DOHH2 (cell line): ENCODE measurements around the gene PTRHD1.

Experiments used
- H3F3A ChIP-seq: fragments of 200-600 bp; sonication (generic), shearing (Covaris generic); 2 replicates; pipeline ENCODE4 v1.6.0; 2016; ENCODE audit warnings: antibody characterized with exemption, mild to moderate bottlenecking; ENCODE audit not compliant: control insufficient read depth, insufficient read depth
- H3K27ac ChIP-seq: fragments of 200-600 bp; sonication (generic); 2 replicates; pipeline ENCODE4 v1.5.1; 2014; ENCODE audit warnings: low read depth, mild to moderate bottlenecking, low read length, moderate library complexity
- H3K27me3 ChIP-seq: fragments of 200-600 bp; sonication (generic); 2 replicates; pipeline ENCODE4 v1.6.1; 2014; ENCODE audit warnings: mild to moderate bottlenecking, low read length, mixed read lengths; ENCODE audit not compliant: control insufficient read depth
- H3K36me3 ChIP-seq: fragments of 200-600 bp; sonication (generic); 2 replicates; pipeline ENCODE4 v1.6.1; 2014; ENCODE audit warnings: mild to moderate bottlenecking, low read length, moderate library complexity, mixed read lengths; ENCODE audit not compliant: control insufficient read depth
- H3K4me1 ChIP-seq: fragments of 200-600 bp; sonication (generic); 2 replicates; pipeline ENCODE4 v1.6.1; 2014; ENCODE audit warnings: mild to moderate bottlenecking, low read length, mixed read lengths; ENCODE audit not compliant: control insufficient read depth
- H3K4me2 ChIP-seq: fragments of 200-600 bp; sonication (generic); 2 replicates; pipeline ENCODE4 v1.6.0; 2014; ENCODE audit warnings: mild to moderate bottlenecking, low read length, moderate library complexity
- H3K4me3 ChIP-seq: fragments of 200-600 bp; sonication (generic); 2 replicates; pipeline ENCODE4 v1.5.1; 2014; ENCODE audit warnings: mild to moderate bottlenecking, low read length, mixed read lengths
- H3K79me2 ChIP-seq: fragments of 200-600 bp; sonication (generic); 2 replicates; pipeline ENCODE4 v1.6.1; 2014; ENCODE audit warnings: mild to moderate bottlenecking, low read length, mixed read lengths; ENCODE audit not compliant: control insufficient read depth
- H3K9me2 ChIP-seq: fragments of 200-600 bp; sonication (generic); replicated peaks from 2 replicates; pipeline ENCODE4 v1.6.1; 2014; ENCODE audit warnings: mild to moderate bottlenecking, low read length, mixed read lengths; ENCODE audit not compliant: control insufficient read depth
- H3K9me3 ChIP-seq: fragments of 200-600 bp; sonication (generic); 2 replicates; pipeline ENCODE4 v1.6.1; 2014; ENCODE audit warnings: antibody characterized with exemption, low read length, mixed read lengths; ENCODE audit not compliant: control insufficient read depth, insufficient read depth
- H4K20me1 ChIP-seq: fragments of 200-600 bp; sonication (generic); 2 replicates; pipeline ENCODE4 v1.6.0; 2014; ENCODE audit warnings: low read depth, mild to moderate bottlenecking, antibody characterized with exemption, low read length, moderate library complexity; ENCODE audit not compliant: control insufficient read depth, insufficient read depth
- EZH2phosphoT487 ChIP-seq: fragments of 200-600 bp; sonication (generic); IDR thresholded peaks from 2 replicates; pipeline ENCODE4 v1.6.1; 2017; ENCODE audit warnings: borderline replicate concordance, mild to moderate bottlenecking, antibody characterized with exemption, low read length, moderate library complexity, mixed read lengths
- TF ChIP-seq, protein P1 (sequence below): fragments of 200-600 bp; sonication (generic); IDR thresholded peaks from one replicate; pipeline ENCODE4 v1.5.1; 2014; ENCODE audit warnings: antibody characterized with exemption, mild to moderate bottlenecking, low read depth, low read length; ENCODE audit not compliant: poor library complexity, severe bottlenecking

PTRHD1 gene

DNA sequence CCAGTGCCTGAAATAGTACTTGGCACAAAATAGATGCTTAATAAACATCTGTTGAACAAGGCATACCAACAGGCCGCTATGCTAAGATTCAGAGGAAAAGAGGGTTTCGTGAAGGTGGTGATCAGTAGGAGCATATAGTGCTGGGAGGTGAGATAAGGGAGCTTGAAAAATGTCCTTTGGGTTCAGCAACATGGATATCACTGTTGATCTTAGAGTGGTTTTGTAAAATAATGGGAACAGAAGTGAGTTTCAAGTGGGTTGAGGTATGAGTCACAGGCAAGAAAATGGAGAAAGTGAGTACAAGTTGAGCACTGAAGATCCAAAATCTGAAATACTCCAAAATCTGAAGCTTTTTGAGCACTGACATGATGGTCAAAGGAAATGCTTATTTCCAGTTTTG is 4.5 kb upstream of the PTRHD1 start:
- TF ChIP-seq, protein P1, sequence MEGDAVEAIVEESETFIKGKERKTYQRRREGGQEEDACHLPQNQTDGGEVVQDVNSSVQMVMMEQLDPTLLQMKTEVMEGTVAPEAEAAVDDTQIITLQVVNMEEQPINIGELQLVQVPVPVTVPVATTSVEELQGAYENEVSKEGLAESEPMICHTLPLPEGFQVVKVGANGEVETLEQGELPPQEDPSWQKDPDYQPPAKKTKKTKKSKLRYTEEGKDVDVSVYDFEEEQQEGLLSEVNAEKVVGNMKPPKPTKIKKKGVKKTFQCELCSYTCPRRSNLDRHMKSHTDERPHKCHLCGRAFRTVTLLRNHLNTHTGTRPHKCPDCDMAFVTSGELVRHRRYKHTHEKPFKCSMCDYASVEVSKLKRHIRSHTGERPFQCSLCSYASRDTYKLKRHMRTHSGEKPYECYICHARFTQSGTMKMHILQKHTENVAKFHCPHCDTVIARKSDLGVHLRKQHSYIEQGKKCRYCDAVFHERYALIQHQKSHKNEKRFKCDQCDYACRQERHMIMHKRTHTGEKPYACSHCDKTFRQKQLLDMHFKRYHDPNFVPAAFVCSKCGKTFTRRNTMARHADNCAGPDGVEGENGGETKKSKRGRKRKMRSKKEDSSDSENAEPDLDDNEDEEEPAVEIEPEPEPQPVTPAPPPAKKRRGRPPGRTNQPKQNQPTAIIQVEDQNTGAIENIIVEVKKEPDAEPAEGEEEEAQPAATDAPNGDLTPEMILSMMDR: no peak
- no peak for TF ChIP-seq EZH2phosphoT487
- Histone ChIP-seq H3K9me3 (peaks cover 8% of the 10 kb centered on the region; the same call in 1 of the 2 replicates), H3K27ac (no peak overlapping the region), H3K36me3 (peaks cover 68% of the 10 kb centered on the region), H4K20me1 (no peaks in the 10 kb centered on the region), H3K4me3 (no peak overlapping the region), H3K9me2 (no peaks in the 10 kb centered on the region), H3K79me2 (peaks cover 74% of the 10 kb centered on the region), H3K4me2 (no peak overlapping the region), H3K27me3 (no peaks in the 10 kb centered on the region), H3K4me1 (peaks cover 15% of the 10 kb centered on the region), H3F3A (no peaks in the 10 kb centered on the region)

DNA sequence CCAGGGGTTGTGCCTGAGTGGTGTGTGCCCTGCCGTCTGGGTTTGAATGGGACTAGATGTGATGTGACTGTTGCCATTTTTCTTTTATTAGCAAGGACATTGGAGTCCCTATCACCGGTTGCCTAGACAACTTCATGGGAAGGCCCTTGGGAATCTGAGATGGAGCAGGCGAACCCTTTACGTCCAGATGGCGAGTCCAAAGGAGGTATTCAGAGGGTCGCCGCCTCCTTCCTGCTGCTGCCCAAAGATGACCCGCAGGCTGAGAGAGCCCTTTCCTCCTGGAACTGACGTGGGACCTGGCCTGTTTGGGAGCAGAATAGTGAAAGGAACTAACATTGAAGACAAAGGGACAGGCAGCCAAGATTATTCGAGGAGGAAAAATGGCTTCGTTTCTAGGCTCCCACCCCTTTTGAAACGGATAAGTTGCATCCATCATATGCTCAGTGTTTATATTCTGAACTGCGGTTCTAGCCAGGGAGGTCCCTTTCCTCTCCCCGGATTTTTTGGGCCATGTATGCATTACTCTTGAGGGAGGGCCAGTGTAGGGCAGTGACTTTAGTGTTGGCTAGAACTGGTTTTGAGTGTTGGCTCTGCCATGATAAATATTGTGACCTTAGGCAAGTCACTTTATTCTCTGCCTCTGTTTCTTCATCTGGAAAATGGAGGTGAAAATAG is 707 bp upstream of the PTRHD1 start:
- TF ChIP-seq, protein P1: no peak
- TF ChIP-seq EZH2phosphoT487: no peak
- Histone ChIP-seq H3K9me3 (no peaks in the 10 kb centered on the region), H4K20me1 (no peaks in the 10 kb centered on the region), H3F3A (no peaks in the 10 kb centered on the region), H3K4me1 (peaks cover 37% of the 10 kb centered on the region), H3K79me2 (peaks cover 59% of the 10 kb centered on the region), H3K27ac (peak overlapping the region; percentile 83), H3K9me2 (no peaks in the 10 kb centered on the region), H3K36me3 (peaks cover 56% of the 10 kb centered on the region), H3K4me2 (peak overlapping the region; percentile 97), H3K4me3 (peak overlapping the region; percentile 97), H3K27me3 (no peaks in the 10 kb centered on the region)

DNA sequence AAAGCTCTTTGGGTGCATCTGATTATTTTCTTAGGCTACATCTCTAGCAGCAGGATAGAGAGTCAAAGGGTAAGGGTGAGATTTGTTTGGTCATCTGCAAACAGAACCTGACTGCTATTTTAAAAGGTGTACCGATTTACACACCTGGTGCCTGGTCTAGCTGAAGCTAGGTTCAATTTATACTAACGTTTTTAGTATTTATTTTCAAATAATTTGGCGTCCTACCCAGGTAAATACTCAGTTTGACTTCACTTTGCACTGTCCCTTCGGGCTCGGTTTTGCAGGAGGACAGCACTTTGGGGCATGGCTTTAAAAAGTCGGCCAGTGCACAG is 683 bp downstream of the PTRHD1 start:
- Histone ChIP-seq H3K79me2 (peaks cover 45% of the 10 kb centered on the region), H3F3A (no peaks in the 10 kb centered on the region), H3K4me2 (peak overlapping the region; percentile 97), H3K27ac (peak overlapping the region; percentile 83), H3K9me2 (no peaks in the 10 kb centered on the region), H3K4me3 (peak overlapping the region; percentile 97), H4K20me1 (no peaks in the 10 kb centered on the region), H3K9me3 (no peaks in the 10 kb centered on the region), H3K36me3 (peaks cover 42% of the 10 kb centered on the region), H3K4me1 (peaks cover 37% of the 10 kb centered on the region), H3K27me3 (no peaks in the 10 kb centered on the region)
- TF ChIP-seq, protein P1: no peak
- TF ChIP-seq EZH2phosphoT487: no peak
